DOHH2 (cell line): Measurements from ENCODE around the gene DIP2C.

ENCODE experiments used
- H3F3A ChIP-seq: fragments of 200-600 bp; sonication (generic), shearing (Covaris generic); 2 replicates; pipeline ENCODE4 v1.6.0; 2016; ENCODE audit warnings: antibody characterized with exemption, mild to moderate bottlenecking; ENCODE audit not compliant: control insufficient read depth, insufficient read depth
- H3K27ac ChIP-seq: fragments of 200-600 bp; sonication (generic); 2 replicates; pipeline ENCODE4 v1.5.1; 2014; ENCODE audit warnings: low read depth, mild to moderate bottlenecking, low read length, moderate library complexity
- H3K27me3 ChIP-seq: fragments of 200-600 bp; sonication (generic); 2 replicates; pipeline ENCODE4 v1.6.1; 2014; ENCODE audit warnings: mild to moderate bottlenecking, low read length, mixed read lengths; ENCODE audit not compliant: control insufficient read depth
- H3K36me3 ChIP-seq: fragments of 200-600 bp; sonication (generic); 2 replicates; pipeline ENCODE4 v1.6.1; 2014; ENCODE audit warnings: mild to moderate bottlenecking, low read length, moderate library complexity, mixed read lengths; ENCODE audit not compliant: control insufficient read depth
- H3K4me1 ChIP-seq: fragments of 200-600 bp; sonication (generic); 2 replicates; pipeline ENCODE4 v1.6.1; 2014; ENCODE audit warnings: mild to moderate bottlenecking, low read length, mixed read lengths; ENCODE audit not compliant: control insufficient read depth
- H3K4me2 ChIP-seq: fragments of 200-600 bp; sonication (generic); 2 replicates; pipeline ENCODE4 v1.6.0; 2014; ENCODE audit warnings: mild to moderate bottlenecking, low read length, moderate library complexity
- H3K4me3 ChIP-seq: fragments of 200-600 bp; sonication (generic); 2 replicates; pipeline ENCODE4 v1.5.1; 2014; ENCODE audit warnings: mild to moderate bottlenecking, low read length, mixed read lengths
- H3K79me2 ChIP-seq: fragments of 200-600 bp; sonication (generic); 2 replicates; pipeline ENCODE4 v1.6.1; 2014; ENCODE audit warnings: mild to moderate bottlenecking, low read length, mixed read lengths; ENCODE audit not compliant: control insufficient read depth
- H3K9me2 ChIP-seq: fragments of 200-600 bp; sonication (generic); replicated peaks from 2 replicates; pipeline ENCODE4 v1.6.1; 2014; ENCODE audit warnings: mild to moderate bottlenecking, low read length, mixed read lengths; ENCODE audit not compliant: control insufficient read depth
- H3K9me3 ChIP-seq: fragments of 200-600 bp; sonication (generic); 2 replicates; pipeline ENCODE4 v1.6.1; 2014; ENCODE audit warnings: antibody characterized with exemption, low read length, mixed read lengths; ENCODE audit not compliant: control insufficient read depth, insufficient read depth
- H4K20me1 ChIP-seq: fragments of 200-600 bp; sonication (generic); 2 replicates; pipeline ENCODE4 v1.6.0; 2014; ENCODE audit warnings: low read depth, mild to moderate bottlenecking, antibody characterized with exemption, low read length, moderate library complexity; ENCODE audit not compliant: control insufficient read depth, insufficient read depth
- EZH2phosphoT487 ChIP-seq: fragments of 200-600 bp; sonication (generic); IDR thresholded peaks from 2 replicates; pipeline ENCODE4 v1.6.1; 2017; ENCODE audit warnings: borderline replicate concordance, mild to moderate bottlenecking, antibody characterized with exemption, low read length, moderate library complexity, mixed read lengths
- TF ChIP-seq, protein P1 (sequence below): fragments of 200-600 bp; sonication (generic); IDR thresholded peaks from one replicate; pipeline ENCODE4 v1.5.1; 2014; ENCODE audit warnings: antibody characterized with exemption, mild to moderate bottlenecking, low read depth, low read length; ENCODE audit not compliant: poor library complexity, severe bottlenecking

DIP2C gene

DNA sequence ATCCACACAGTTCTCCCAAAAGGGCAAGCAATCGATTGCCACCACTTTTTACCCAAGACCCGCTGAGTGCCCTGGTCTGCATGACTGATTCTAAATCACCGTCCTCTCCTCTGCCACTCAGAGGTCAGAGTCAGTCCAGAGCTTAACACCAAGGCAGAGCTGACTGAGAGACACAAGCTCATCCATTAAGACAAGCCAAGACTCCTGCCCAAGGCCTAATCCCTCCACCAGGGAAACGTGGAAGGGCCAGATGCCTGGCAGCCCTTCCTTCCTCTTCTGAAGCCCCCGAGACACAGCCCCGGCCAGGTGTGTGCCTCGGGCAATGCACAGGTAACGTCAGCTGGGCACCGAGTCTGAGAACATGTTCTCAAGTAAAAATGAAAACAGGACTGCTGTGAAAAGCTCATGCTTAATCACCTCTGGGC is 51.7 kb downstream of the DIP2C start:
- no peak overlapping the region for H3K4me3 ChIP-seq
- H3K9me2 ChIP-seq: no peaks in the 10 kb centered on the region
- H3K4me2 ChIP-seq: no peak overlapping the region
- H3K79me2 ChIP-seq: no peaks in the 10 kb centered on the region
- no peaks in the 10 kb centered on the region for H3K9me3 ChIP-seq
- no peaks in the 10 kb centered on the region for H3K27me3 ChIP-seq
- no peaks in the 10 kb centered on the region for H3K4me1 ChIP-seq
- H3K27ac ChIP-seq: no peak overlapping the region
- H3F3A ChIP-seq: no peaks in the 10 kb centered on the region
- no peak for TF ChIP-seq EZH2phosphoT487
- TF ChIP-seq, protein P1, sequence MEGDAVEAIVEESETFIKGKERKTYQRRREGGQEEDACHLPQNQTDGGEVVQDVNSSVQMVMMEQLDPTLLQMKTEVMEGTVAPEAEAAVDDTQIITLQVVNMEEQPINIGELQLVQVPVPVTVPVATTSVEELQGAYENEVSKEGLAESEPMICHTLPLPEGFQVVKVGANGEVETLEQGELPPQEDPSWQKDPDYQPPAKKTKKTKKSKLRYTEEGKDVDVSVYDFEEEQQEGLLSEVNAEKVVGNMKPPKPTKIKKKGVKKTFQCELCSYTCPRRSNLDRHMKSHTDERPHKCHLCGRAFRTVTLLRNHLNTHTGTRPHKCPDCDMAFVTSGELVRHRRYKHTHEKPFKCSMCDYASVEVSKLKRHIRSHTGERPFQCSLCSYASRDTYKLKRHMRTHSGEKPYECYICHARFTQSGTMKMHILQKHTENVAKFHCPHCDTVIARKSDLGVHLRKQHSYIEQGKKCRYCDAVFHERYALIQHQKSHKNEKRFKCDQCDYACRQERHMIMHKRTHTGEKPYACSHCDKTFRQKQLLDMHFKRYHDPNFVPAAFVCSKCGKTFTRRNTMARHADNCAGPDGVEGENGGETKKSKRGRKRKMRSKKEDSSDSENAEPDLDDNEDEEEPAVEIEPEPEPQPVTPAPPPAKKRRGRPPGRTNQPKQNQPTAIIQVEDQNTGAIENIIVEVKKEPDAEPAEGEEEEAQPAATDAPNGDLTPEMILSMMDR: no peak
- H4K20me1 ChIP-seq: no peaks in the 10 kb centered on the region
- no peaks in the 10 kb centered on the region for H3K36me3 ChIP-seq

DNA sequence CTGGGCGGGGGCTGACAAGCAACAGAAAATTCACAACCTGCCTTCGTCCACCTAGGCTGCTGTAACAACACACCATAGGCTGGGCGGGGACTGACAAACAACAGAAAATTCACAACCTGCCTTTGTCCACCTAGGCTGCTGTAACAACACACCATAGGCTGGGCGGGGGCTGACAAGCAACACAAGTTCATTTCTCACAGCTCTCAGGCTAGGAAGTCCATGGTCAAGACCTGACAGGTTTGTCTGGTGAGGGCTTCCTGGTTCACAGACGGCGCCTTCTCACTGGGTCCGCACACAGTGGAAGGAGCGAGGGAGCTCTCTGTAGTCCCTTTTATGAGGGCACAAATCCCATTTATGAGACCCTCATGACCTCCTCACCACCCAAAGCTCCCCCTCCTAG is 52.2 kb downstream of the DIP2C start:
- no peak for TF ChIP-seq EZH2phosphoT487
- TF ChIP-seq, protein P1: no peak
- Histone ChIP-seq H3F3A (no peaks in the 10 kb centered on the region), H3K9me3 (no peaks in the 10 kb centered on the region), H3K79me2 (no peaks in the 10 kb centered on the region), H3K27me3 (no peaks in the 10 kb centered on the region), H3K4me2 (no peak overlapping the region), H3K4me1 (no peaks in the 10 kb centered on the region), H3K4me3 (no peak overlapping the region), H3K9me2 (no peaks in the 10 kb centered on the region), H3K27ac (no peak overlapping the region), H4K20me1 (no peaks in the 10 kb centered on the region), H3K36me3 (no peaks in the 10 kb centered on the region)

DNA sequence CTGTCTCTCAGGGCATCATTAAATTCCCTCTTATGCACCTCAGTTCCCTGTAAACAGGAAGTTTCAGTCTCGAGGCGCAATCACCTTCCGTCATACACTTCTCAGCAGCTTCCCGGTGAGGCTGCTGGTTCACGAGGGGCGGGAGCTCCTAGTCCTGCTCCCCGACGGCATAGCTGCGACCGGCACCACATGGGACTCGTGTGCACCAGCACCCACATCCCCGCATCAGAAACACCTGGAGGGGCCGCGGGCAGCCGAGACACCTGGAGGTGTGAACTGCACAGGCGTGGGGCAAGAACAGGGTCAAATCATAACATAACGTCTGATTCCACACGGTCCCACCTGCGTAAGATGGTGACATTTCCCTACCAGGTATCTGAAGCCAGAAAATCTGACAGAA is 52.7 kb downstream of the DIP2C start:
- H3K79me2 ChIP-seq: no peaks in the 10 kb centered on the region
- H3K9me2 ChIP-seq: no peaks in the 10 kb centered on the region
- H3K36me3 ChIP-seq: no peaks in the 10 kb centered on the region
- H3K9me3 ChIP-seq: no peaks in the 10 kb centered on the region
- no peaks in the 10 kb centered on the region for H3F3A ChIP-seq
- no peak overlapping the region for H3K4me3 ChIP-seq
- no peaks in the 10 kb centered on the region for H3K4me1 ChIP-seq
- H3K27ac ChIP-seq: no peak overlapping the region
- no peak overlapping the region for H3K4me2 ChIP-seq
- TF ChIP-seq, protein P1: no peak
- no peak for TF ChIP-seq EZH2phosphoT487
- H3K27me3 ChIP-seq: no peaks in the 10 kb centered on the region
- no peaks in the 10 kb centered on the region for H4K20me1 ChIP-seq
